MM.1S (cell line): ENCODE measurements around the gene RRAD.
"Not testable (repeated sequence)": the region's sequence is repeated elsewhere in the genome, so short reads cannot be mapped to it uniquely, and the experiment has no call there.

Source experiments
- DNase-seq: peaks from one replicate; pipeline ENCODE4 v3.0.0-alpha.2; 2015
- H2AFZ ChIP-seq: fragments of 300-600 bp; sonication (generic); 2 replicates; pipeline ENCODE4 v1.6.0; 2016; ENCODE audit warnings: antibody characterized with exemption, low read length
- H3F3A ChIP-seq: fragments of 300-600 bp; sonication (generic); 2 replicates; pipeline ENCODE4 v1.6.1; 2016; ENCODE audit warnings: mild to moderate bottlenecking, antibody characterized with exemption, low read length, moderate library complexity, mixed read lengths; ENCODE audit not compliant: insufficient read depth
- H3K27ac ChIP-seq: fragments of 300-600 bp; sonication (generic); 2 replicates; pipeline ENCODE4 v1.5.1; 2016; ENCODE audit warnings: mild to moderate bottlenecking, low read length
- H3K27me3 ChIP-seq: fragments of 300-600 bp; sonication (generic); replicated peaks from 2 replicates; pipeline ENCODE4 v1.6.0; 2016; ENCODE audit warnings: low read length; ENCODE audit not compliant: insufficient read depth
- H3K36me3 ChIP-seq: fragments of 300-600 bp; sonication (generic); replicated peaks from 2 replicates; pipeline ENCODE4 v1.6.1; 2016; ENCODE audit warnings: mild to moderate bottlenecking, low read length, mixed read lengths; ENCODE audit not compliant: insufficient read depth
- H3K4me1 ChIP-seq: fragments of 300-600 bp; sonication (generic); 2 replicates; pipeline ENCODE4 v1.6.1; 2016; ENCODE audit warnings: low read length, mixed read lengths
- H3K4me2 ChIP-seq: fragments of 300-600 bp; sonication (generic); 2 replicates; pipeline ENCODE4 v1.6.0; 2016; ENCODE audit warnings: low read depth, low read length
- H3K4me3 ChIP-seq: fragments of 300-600 bp; sonication (generic); 2 replicates; pipeline ENCODE4 v1.5.1; 2016; ENCODE audit warnings: low read length, mixed read lengths
- H3K79me2 ChIP-seq: fragments of 300-600 bp; sonication (generic); 2 replicates; pipeline ENCODE4 v1.6.1; 2016; ENCODE audit warnings: mixed run types, low read length, mixed read lengths
- H3K9ac ChIP-seq: fragments of 300-600 bp; sonication (generic); 2 replicates; pipeline ENCODE4 v1.6.1; 2016; ENCODE audit warnings: low read length, mixed read lengths
- H3K9me2 ChIP-seq: fragments of 300-600 bp; sonication (generic); replicated peaks from 2 replicates; pipeline ENCODE4 v1.6.1; 2016; ENCODE audit warnings: mild to moderate bottlenecking, low read length, mixed read lengths; ENCODE audit not compliant: insufficient read depth
- H3K9me3 ChIP-seq: fragments of 300-600 bp; sonication (generic); replicated peaks from 2 replicates; pipeline ENCODE4 v1.6.1; 2016; ENCODE audit warnings: mild to moderate bottlenecking, low read length, mixed read lengths; ENCODE audit not compliant: insufficient read depth
- H4K20me1 ChIP-seq: fragments of 300-600 bp; sonication (generic); 2 replicates; pipeline ENCODE4 v1.6.1; 2016; ENCODE audit warnings: mild to moderate bottlenecking, low read length, moderate library complexity, mixed read lengths; ENCODE audit not compliant: insufficient read depth
- CTCF ChIP-seq: fragments of 300-600 bp; sonication (generic); IDR thresholded peaks from 2 replicates; pipeline ENCODE4 v1.5.1; 2016; ENCODE audit warnings: antibody characterized with exemption, low read length, mixed read lengths
- EZH2 ChIP-seq: fragments of 300-600 bp; sonication (generic); optimal IDR thresholded peaks from 2 replicates; pipeline ENCODE3; 2017; ENCODE audit warnings: low read depth, mild to moderate bottlenecking, antibody characterized with exemption, low read length, mixed read lengths
- EZH2phosphoT487 ChIP-seq: fragments of 300-600 bp; sonication (generic); IDR thresholded peaks from 2 replicates; pipeline ENCODE4 v1.6.1; 2018; ENCODE audit warnings: antibody characterized with exemption, low read length

Gene RRAD

GRCh38 chr16:66936462-66936861, 11.1 kb upstream of the RRAD start:
- Histone ChIP-seq H3K4me1 (0 out of 2 replicates have a peak, but pooled peaks cover 4% of the 10 kb centered on the region), H3K4me2 (no peak overlapping the region), H2AFZ (no peak overlapping the region), H3K4me3 (no peak overlapping the region), H3K79me2 (peaks cover 41% of the 10 kb centered on the region), H3F3A (no peaks in the 10 kb centered on the region), H3K9me3 (no peaks in the 10 kb centered on the region), H3K9me2 (no peaks in the 10 kb centered on the region), H3K27ac (no peak overlapping the region), H3K9ac (no peak overlapping the region), H3K36me3 (no peaks in the 10 kb centered on the region), H4K20me1 (no peaks in the 10 kb centered on the region), H3K27me3 (no peaks in the 10 kb centered on the region)
- DNase-seq = no peak
- TF ChIP-seq CTCF (no peak), EZH2 (no peak), EZH2phosphoT487 (no peak)

- DNase-seq = no peak
- H3K27ac ChIP-seq = peak within 1 kb of the TSS; percentile 53; the same call in 1 of the 2 replicates
- H3K4me1 ChIP-seq = 0 out of 2 replicates have a peak, but pooled peaks cover 4% of the 10 kb centered on the region
- H3K36me3 ChIP-seq = no peaks in the 10 kb centered on the region
- H4K20me1 ChIP-seq = no peaks in the 10 kb centered on the region
- H3K9ac ChIP-seq = peak within 1 kb of the TSS; percentile 91
- H3K4me2 ChIP-seq = peak within 1 kb of the TSS; percentile 86
- H3F3A ChIP-seq = no peaks in the 10 kb centered on the region
- no peaks in the 10 kb centered on the region for H3K9me3 ChIP-seq
- H3K4me3 ChIP-seq = peak within 1 kb of the TSS; percentile 93
- TF ChIP-seq EZH2 (no peak), CTCF (no peak), EZH2phosphoT487 (no peak)
- no peaks in the 10 kb centered on the region for H3K27me3 ChIP-seq
- no peaks in the 10 kb centered on the region for H3K9me2 ChIP-seq
- H3K79me2 ChIP-seq = peaks cover 41% of the 10 kb centered on the region
- peak within 1 kb of the TSS; percentile 68 for H2AFZ ChIP-seq
These were observed 10.1 kb upstream of the RRAD start, which contains the start of gene CES2 for GRCh38 chr16:66935314-66936011. Gene CES2 (plus strand): TSS chr16:66935516. CDS start chr16:66935636, 120 bp downstream.

GRCh38 chr16:66934839-66935313, 9.5 kb upstream of the RRAD start:
- H3K36me3 ChIP-seq, H3F3A ChIP-seq, H3K4me1 ChIP-seq, H3K9me2 ChIP-seq, H3K27me3 ChIP-seq, DNase-seq, H4K20me1 ChIP-seq, H3K9me3 ChIP-seq: not testable (repeated sequence)
- H3K4me3 ChIP-seq = peak overlapping the region; percentile 93
- H3K27ac ChIP-seq = peak overlapping the region; percentile 53; the same call in 1 of the 2 replicates
- peak overlapping the region; percentile 91 for H3K9ac ChIP-seq
- peak overlapping the region; percentile 86 for H3K4me2 ChIP-seq
- H3K79me2 ChIP-seq = peaks cover 41% of the 10 kb centered on the region
- H2AFZ ChIP-seq = peak overlapping the region; percentile 68
